ENCODE measurements around the gene CAMK2N2.
"Not testable (repeated sequence)": the region's sequence is repeated elsewhere in the genome, so short reads cannot be mapped to it uniquely, and the experiment has no call there.

The CAMK2N2 gene

DNA sequence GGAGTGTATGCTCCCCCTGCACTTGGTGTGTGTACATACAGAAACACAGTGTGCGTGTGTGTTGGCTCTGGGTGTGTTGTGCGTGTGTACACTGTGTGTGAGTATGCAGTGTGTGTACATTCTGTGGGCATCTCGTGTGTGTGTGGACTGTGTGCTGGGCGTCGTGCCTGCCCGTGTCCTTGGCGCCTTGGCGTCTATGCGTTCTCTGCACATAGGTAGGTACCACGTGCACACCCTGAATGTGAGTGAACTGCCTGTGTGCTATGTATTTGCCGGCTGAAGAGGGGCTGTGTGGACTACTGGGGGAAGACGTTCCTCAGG is 14.0 kb upstream of the CAMK2N2 start:
- DNase-seq (ENCODE audit: low spot score): no peak

GRCh38 chr3:184272269-184272668 is 10.9 kb upstream of the CAMK2N2 start:
- DNase-seq (ENCODE audit: low spot score): no peak

- not testable (repeated sequence) for DNase-seq (ENCODE audit: low spot score)
Observed at GRCh38 chr3:184267249-184267648, 5.9 kb upstream of the CAMK2N2 start.

- DNase-seq (ENCODE audit: low spot score): no peak
Observed at GRCh38 chr3:184262764-184263179, 1.4 kb upstream of the CAMK2N2 start.

DNA sequence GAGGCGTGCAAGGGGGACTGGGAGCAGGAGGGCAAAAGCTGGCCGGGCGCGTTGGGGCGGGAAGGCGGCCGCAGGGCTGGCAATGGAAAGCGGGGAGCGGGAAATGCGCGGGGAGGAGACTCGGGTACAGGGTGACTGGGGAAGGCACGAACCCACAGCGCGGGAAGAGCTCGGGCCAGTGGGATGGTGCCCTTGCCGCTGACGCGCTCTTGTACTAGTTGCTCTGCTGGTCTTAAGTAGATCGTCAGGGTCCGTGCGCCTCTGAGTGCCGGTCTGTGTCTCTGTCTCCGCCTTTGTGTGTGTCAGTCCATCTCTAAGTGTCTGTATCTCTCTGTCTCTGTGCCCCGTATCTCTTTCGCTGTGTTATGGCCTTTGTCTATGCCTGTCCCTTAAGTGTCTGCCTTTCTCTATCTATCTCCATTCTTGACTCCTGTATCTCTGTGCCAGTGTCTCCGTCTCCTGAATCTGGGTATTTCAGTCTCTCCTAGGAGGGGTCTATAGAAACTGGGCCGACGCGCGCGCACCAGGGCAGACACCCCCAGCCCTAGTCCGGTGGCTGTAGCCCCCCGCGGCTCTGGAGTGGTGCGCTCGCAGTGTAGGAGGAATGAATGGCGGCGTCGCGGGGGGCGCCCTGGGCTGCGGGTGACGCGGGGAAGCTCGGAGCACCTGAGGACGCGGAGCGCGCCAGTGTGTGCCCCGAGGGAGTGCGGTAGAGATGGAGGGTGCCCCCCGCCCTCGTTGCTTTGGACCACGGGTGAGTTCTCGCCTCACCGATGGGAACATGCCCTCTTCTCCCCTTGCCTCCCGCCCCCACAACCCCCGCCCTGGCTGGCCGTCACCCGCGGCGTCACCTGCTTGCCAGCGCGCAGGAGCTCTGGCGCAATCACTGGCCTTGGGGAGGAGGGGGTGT is 756 bp upstream of the CAMK2N2 start:
- no peak for DNase-seq (ENCODE audit: low spot score)

- peak; percentile 39 for DNase-seq (ENCODE audit: low spot score)
Observed at GRCh38 chr3:184260724-184261269, 556 bp downstream of the CAMK2N2 start.

DNA sequence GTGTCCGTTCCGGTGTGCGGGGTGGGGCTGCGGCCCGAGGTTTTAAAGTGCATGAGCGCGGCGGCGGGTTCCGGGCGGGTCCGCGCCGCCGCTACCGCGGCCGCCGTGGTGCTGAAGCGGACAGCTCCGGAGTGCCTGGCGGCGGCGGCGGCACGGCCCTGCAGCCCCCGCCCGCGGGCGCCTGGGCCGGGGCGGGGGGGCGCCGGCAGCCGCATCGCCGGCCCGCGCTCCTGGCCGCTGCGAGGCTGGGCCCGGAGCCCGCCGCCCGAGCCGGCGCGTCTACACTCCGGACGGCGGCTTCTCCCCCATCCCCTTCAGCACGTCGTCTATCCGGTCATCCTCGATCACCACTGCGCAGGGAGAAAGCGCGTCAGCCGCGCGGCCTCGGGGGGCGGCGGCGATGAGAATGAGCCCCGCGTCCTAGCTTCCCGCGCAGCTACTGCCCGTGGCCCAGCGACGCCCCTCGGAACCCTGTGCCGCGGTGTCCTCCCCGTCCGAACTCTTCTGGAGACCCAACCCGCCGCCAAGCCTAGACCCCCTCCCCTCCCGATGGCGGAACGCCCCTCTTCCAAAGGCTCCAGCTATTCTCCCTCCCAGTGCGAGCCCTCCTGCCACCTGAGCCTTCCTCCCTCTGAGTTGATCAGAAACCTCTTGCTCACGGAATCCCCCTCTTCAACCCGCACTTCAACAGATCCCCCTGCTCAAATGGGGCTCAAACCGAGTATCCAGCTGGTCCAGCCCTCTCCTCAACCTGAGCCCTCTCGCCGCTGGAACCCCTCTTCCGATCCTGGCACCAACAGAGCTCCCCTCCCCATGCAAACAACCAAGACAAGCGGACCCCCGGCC is 1.3 kb downstream of the CAMK2N2 start:
- DNase-seq (ENCODE audit: low spot score): peak; percentile 47

DNA sequence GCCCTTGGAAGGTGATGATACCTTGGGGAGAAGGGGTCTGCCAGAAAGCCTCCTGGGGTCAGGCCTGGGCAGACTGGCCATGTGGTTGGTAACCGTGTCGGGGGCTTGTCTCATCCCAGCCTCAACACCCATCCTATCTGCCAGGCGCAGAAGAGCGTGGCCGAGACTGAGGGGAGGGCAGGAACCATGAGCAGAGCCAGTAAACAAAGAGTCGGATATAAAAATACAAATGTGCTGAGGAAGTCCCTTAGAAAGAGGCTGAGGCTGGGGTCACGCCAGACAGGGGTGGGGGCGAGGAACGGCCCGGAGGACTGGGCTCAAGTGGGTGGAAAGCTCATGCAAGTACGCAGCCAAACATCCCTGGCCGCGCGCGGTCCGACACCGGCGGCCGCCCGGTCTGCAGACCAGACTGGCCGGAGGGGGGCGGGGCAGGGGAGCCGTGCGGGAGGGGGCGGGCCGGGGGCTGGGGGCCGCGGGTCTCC is 1.9 kb downstream of the CAMK2N2 start:
- no peak for DNase-seq (ENCODE audit: low spot score)

GRCh38 chr3:184258926-184259325 is 2.4 kb downstream of the CAMK2N2 start:
- DNase-seq (ENCODE audit: low spot score): no peak

DNA sequence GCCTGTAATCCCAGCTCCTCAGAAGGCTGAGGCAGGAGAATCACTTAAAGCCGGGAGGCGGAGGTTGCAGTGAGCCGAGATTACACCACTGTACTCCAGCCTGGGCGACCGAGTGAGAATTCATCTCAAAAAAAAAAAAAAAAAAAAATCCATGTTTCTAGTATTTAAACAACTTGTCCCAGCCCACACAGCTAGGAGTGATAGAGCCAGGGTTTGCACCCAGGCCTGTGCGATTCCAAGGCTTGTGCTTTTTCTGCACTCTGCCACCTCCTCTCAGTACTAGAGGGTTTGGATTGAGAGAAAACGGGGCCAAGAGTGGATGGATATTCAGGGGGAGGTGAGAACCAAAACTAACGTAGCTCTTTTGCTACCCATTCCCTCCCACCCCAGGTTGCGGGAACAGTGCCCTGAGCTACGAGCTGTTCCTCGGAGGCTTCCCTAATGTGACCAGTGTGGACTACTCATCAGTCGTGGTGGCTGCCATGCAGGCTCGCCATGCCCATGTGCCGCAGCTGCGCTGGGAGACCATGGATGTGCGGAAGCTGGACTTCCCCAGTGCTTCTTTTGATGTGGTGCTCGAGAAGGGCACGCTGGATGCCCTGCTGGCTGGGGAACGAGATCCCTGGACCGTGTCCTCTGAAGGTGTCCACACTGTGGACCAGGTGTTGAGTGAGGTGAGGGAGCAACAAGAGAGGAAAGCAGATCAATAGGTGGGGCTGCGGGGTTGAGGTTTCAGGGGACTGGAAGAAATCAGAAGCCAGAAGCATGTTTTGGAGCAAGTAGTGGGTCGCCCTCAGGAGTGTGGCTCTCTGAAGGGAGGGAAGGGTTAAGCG is 4.1 kb downstream of the CAMK2N2 start:
- no peak for DNase-seq (ENCODE audit: low spot score)

- no peak for DNase-seq (ENCODE audit: low spot score)
Observed at GRCh38 chr3:184255291-184256039, 5.9 kb downstream of the CAMK2N2 start.

GRCh38 chr3:184250167-184250828 is 11.1 kb downstream of the CAMK2N2 start:
- peak; percentile 96 for DNase-seq (ENCODE audit: low spot score)

- peak; percentile 99 for DNase-seq (ENCODE audit: low spot score)
Observed at GRCh38 chr3:184249412-184250166, 11.8 kb downstream of the CAMK2N2 start, which contains the start of gene EEF1AKMT4. Gene EEF1AKMT4 (plus strand): TSS chr3:184249672. CDS start chr3:184249695, 23 bp downstream.

DNA sequence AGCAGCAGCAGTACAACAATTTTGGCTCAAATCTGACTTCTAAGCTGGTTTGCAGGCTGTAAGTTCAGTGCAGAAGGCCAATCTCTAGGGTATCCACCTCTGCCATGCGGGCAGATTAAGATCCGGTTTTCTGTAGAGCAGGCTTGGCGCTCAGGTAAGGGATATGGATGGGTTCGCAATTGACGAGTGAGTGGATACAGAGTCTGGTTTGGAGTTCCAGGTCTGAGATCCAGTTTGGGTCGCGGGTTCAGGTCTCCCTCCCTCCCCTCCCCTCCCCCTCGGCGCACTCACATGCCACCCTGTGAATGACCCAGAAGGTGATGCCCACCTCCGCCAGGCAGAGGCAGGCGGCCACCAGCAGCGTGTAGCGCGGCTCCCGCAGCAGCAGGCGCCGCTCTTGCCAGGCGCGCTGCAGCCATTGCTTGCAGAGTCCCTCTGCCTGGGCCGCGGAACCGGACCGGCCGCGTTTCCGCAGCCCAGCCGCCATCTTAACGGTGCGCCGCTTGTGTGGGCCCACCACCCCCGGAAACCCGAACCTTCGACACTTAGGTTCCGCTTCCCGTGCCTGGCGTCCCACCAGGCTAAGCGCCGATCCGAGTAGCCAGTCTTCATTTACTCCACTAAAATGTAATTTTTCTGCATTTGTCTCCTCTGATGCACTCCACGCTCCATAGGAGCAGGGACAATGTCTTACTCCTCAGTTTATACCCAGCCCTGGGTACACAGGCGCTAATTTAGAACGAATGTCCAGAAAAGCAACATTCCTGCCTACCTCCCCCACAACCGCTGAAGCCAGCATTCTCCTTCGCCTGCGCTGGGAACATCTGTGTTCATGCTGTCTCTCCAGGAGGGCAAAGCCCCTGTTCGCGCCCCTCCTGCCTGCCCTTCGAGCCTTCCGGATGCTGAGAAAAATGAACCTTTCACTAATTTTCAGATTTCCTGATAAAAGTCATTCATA is 12.6 kb downstream of the CAMK2N2 start, which contains the start of gene ALG3:
TSS of gene ALG3 (minus strand) at position 509 of the 958 bp plus-strand sequence. CDS start at position 487, 22 bp downstream.
- DNase-seq (ENCODE audit: low spot score): peak; percentile 89

GRCh38 chr3:184242297-184242685 is 19.1 kb downstream of the CAMK2N2 start:
- DNase-seq (ENCODE audit: low spot score): no peak

- no peak for DNase-seq (ENCODE audit: low spot score)
Observed at GRCh38 chr3:184241447-184242296, 19.7 kb downstream of the CAMK2N2 start.

DNA sequence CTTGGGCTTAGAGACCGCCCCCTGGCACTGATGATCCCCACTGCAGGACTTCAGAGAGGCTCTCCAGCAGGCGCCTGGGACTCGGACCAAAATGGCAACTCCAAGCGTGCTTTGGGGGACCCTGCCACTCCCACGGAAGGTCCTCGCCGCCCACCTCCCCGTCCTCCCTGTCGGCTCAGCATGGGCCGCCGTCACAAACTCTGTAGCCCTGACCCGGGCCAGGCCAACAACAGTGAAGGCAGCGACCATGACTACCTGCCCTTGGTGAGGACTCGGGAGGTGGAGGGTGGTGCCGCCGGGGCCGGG is 20.3 kb downstream of the CAMK2N2 start:
- no peak for DNase-seq (ENCODE audit: low spot score)
